ENCODE measurements around the gene SLC43A2. TPM values are rescaled to one million over a fixed set of nuclear protein-coding genes. Genes with fewer than 3 reads are reported as not detected.

Gene SLC43A2
- polyA plus RNA-seq, 1 donor from 2014 or later, result 60.1 TPM

DNA sequence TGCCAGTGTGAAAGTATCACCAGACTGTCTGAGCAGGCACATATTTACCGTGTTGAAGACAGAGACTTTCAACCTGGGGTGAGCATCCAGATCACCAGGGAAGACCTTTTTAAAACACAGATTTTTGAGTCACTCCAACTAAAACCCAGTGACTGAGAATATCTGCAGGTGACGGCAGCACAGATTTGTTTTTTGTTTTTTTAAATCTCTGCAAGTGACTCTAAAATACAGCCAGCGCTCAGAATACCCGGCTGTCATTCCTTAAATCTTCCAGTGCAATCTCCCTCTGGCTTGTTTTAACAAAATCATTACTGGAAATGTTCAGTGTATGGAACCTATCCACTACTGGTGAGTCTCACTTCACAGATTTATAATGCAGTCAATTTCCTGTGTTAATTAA lies 92.9 kb downstream of the SLC43A2 start:
- no peaks in the 10 kb centered on the region for H3K27me3 ChIP-seq (ENCODE audit: insufficient read depth, low read depth, low read length)
- H3F3A ChIP-seq (ENCODE audit: insufficient read depth, low read length, poor library complexity, severe bottlenecking), result no peaks in the 10 kb centered on the region
- no peaks in the 10 kb centered on the region for H3K79me2 ChIP-seq (replicated peaks; ENCODE audit: insufficient read depth, low read length)
- no peak overlapping the region for H3K9ac ChIP-seq (ENCODE audit: low read length)
- H4K20me1 ChIP-seq (ENCODE audit: insufficient read depth), result no peaks in the 10 kb centered on the region
- peaks cover 3% of the 10 kb centered on the region for H3K36me3 ChIP-seq (ENCODE audit: insufficient read depth, low read length)
- no peak overlapping the region for H3K4me2 ChIP-seq (ENCODE audit: low read length)
- no peak overlapping the region for H2AFZ ChIP-seq (ENCODE audit: low read depth, low read length)
- H3K27ac ChIP-seq (ENCODE audit: low read length), result no peak overlapping the region
- TF ChIP-seq, protein P1, sequence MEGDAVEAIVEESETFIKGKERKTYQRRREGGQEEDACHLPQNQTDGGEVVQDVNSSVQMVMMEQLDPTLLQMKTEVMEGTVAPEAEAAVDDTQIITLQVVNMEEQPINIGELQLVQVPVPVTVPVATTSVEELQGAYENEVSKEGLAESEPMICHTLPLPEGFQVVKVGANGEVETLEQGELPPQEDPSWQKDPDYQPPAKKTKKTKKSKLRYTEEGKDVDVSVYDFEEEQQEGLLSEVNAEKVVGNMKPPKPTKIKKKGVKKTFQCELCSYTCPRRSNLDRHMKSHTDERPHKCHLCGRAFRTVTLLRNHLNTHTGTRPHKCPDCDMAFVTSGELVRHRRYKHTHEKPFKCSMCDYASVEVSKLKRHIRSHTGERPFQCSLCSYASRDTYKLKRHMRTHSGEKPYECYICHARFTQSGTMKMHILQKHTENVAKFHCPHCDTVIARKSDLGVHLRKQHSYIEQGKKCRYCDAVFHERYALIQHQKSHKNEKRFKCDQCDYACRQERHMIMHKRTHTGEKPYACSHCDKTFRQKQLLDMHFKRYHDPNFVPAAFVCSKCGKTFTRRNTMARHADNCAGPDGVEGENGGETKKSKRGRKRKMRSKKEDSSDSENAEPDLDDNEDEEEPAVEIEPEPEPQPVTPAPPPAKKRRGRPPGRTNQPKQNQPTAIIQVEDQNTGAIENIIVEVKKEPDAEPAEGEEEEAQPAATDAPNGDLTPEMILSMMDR (IDR thresholded peaks at IDR 0.05; ENCODE audit: poor library complexity, severe bottlenecking), result no peak
- H3K9me2 ChIP-seq (ENCODE audit: insufficient read depth, low read length), result no peaks in the 10 kb centered on the region
- H3K4me3 ChIP-seq (ENCODE audit: low read length), result no peak overlapping the region
- H3K9me3 ChIP-seq (ENCODE audit: low read length), result no peaks in the 10 kb centered on the region

DNA sequence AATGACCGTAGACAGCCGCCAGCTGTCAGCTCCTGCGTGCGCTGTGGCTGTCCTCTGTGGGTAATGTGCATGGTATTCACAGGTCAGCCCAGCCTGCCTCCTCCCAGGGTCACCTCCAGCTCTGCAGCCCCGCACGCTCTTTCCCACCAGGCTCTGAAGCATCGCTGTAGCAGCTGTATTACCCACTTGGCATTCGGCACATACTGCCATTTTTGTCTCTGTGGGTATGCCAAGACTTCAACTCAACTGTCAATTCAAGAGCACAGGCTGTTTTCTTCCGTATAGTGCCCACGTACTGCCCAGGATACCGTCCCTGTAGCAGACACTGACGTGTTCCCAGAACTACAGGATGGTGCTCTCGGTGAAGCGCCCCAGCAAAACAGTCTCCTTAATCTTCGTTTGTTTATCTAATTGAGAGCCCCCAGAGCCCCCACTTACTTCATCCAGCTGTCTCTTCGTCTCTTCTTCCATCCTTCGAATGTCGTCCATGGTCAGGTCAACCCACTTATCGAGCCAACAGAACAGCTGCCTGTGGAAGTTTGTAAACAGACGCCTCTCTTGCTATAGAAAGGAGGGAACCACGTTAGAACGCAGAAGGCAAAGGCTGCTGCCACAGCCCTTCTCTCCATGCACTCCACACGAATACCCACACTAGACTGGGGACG lies 94.8 kb downstream of the SLC43A2 start:
- H3K27me3 ChIP-seq (ENCODE audit: insufficient read depth, low read depth, low read length), result no peaks in the 10 kb centered on the region
- no peaks in the 10 kb centered on the region for H3F3A ChIP-seq (ENCODE audit: insufficient read depth, low read length, poor library complexity, severe bottlenecking)
- no peaks in the 10 kb centered on the region for H3K36me3 ChIP-seq (ENCODE audit: insufficient read depth, low read length)
- H3K79me2 ChIP-seq (replicated peaks; ENCODE audit: insufficient read depth, low read length), result no peaks in the 10 kb centered on the region
- H3K4me2 ChIP-seq (ENCODE audit: low read length), result no peak overlapping the region
- TF ChIP-seq RAD21 (conservative IDR thresholded peaks at IDR 0.05), result no peak
- no peak for TF ChIP-seq EP300 (conservative IDR thresholded peaks at IDR 0.05; ENCODE audit: poor library complexity, severe bottlenecking)
- no peak for TF ChIP-seq POLR2AphosphoS5 (IDR thresholded peaks at IDR 0.05)
- TF ChIP-seq EZH2 (IDR thresholded peaks at IDR 0.05; ENCODE audit: borderline replicate concordance, insufficient read depth, low read length, poor library complexity, severe bottlenecking), result no peak
- TF ChIP-seq MXI1 (conservative IDR thresholded peaks at IDR 0.05; ENCODE audit: poor library complexity, severe bottlenecking), result no peak
- TF ChIP-seq, protein P2, sequence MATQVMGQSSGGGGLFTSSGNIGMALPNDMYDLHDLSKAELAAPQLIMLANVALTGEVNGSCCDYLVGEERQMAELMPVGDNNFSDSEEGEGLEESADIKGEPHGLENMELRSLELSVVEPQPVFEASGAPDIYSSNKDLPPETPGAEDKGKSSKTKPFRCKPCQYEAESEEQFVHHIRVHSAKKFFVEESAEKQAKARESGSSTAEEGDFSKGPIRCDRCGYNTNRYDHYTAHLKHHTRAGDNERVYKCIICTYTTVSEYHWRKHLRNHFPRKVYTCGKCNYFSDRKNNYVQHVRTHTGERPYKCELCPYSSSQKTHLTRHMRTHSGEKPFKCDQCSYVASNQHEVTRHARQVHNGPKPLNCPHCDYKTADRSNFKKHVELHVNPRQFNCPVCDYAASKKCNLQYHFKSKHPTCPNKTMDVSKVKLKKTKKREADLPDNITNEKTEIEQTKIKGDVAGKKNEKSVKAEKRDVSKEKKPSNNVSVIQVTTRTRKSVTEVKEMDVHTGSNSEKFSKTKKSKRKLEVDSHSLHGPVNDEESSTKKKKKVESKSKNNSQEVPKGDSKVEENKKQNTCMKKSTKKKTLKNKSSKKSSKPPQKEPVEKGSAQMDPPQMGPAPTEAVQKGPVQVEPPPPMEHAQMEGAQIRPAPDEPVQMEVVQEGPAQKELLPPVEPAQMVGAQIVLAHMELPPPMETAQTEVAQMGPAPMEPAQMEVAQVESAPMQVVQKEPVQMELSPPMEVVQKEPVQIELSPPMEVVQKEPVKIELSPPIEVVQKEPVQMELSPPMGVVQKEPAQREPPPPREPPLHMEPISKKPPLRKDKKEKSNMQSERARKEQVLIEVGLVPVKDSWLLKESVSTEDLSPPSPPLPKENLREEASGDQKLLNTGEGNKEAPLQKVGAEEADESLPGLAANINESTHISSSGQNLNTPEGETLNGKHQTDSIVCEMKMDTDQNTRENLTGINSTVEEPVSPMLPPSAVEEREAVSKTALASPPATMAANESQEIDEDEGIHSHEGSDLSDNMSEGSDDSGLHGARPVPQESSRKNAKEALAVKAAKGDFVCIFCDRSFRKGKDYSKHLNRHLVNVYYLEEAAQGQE (IDR thresholded peaks at IDR 0.05; ENCODE audit: borderline replicate concordance), result no peak
- TF ChIP-seq SMC3 (conservative IDR thresholded peaks at IDR 0.05; ENCODE audit: poor library complexity), result no peak
- TF ChIP-seq, protein P1 (IDR thresholded peaks at IDR 0.05; ENCODE audit: poor library complexity, severe bottlenecking), result no peak
- TF ChIP-seq TAF1 (IDR thresholded peaks at IDR 0.05; ENCODE audit: low read depth), result no peak
- no peak overlapping the region for H3K4me3 ChIP-seq (ENCODE audit: low read length)
- H3K9me2 ChIP-seq (ENCODE audit: insufficient read depth, low read length), result no peaks in the 10 kb centered on the region
- H3K27ac ChIP-seq (ENCODE audit: low read length), result no peak overlapping the region
- no peak overlapping the region for H2AFZ ChIP-seq (ENCODE audit: low read depth, low read length)
- no peaks in the 10 kb centered on the region for H4K20me1 ChIP-seq (ENCODE audit: insufficient read depth)
- H3K9ac ChIP-seq (ENCODE audit: low read length), result no peak overlapping the region
- H3K9me3 ChIP-seq (ENCODE audit: low read length), result no peaks in the 10 kb centered on the region
